ENCODE results near the gene SPDEF. TPM values are rescaled to one million over a fixed set of nuclear protein-coding genes. Genes with fewer than 3 reads are reported as not detected.

The SPDEF gene
- total RNA-seq, 1 donor from 2014 or later: not detected

DNA sequence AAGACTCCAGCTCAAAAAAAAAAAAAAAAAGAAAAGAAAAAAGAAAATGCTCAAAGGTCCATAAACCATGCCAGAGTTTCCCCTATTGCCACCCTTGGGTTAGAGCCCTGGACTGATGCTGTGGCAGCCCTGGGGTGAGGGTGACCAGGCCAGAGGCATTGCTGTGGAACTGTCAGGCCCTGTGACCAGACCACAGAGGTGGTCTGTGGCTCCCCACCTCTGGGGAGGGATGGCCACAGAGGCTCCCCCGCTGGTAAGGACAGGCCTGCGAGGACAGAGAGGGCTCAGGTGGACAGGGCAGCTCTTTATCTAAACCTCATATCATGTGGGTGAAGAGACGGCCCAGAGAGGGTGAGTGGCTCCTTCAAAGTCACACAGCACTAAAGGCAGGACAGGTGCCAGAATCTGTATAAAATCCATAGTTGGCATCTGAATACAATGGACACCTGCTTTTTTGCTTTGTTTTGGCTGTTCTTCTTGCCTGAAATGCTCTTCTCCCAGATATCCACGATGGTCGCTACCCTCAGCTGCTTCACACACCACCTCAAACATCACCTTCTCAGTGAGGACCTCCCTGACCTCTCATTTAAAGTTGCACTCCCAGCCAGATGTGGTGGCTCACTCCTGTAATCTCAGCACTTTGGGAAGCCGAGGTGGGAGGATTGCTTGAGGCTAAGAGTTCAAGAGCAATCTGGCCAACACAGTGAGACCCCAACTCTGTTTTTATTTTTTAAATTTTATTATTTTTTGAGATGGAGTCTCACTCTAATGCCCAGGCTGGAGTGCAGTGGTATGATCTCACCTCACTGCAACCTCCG is 22.5 kb upstream of the SPDEF start:
- peaks cover 2% of the 10 kb centered on the region for H3F3A ChIP-seq (ENCODE audit: low read depth)
- no peak overlapping the region for H2AFZ ChIP-seq (replicated peaks)
- no peak overlapping the region for H3K27ac ChIP-seq
- H3K27me3 ChIP-seq: no peaks in the 10 kb centered on the region
- Mint-ChIP-seq H3K27me3 (ENCODE audit: insufficient read depth, low read depth) (peaks cover 8% of the 10 kb centered on the region), H3K4me3 (no peak overlapping the region), H3K4me1 (peaks cover 13% of the 10 kb centered on the region), H3K9me3 (no peaks in the 10 kb centered on the region), H3K27ac (no peak overlapping the region), H3K36me3 (no peaks in the 10 kb centered on the region)
- peaks cover under 1% of the 10 kb centered on the region for H4K20me1 ChIP-seq (ENCODE audit: low read depth)
- no peaks in the 10 kb centered on the region for H3K79me2 ChIP-seq (ENCODE audit: low read depth)
- H3K4me1 ChIP-seq: no peaks in the 10 kb centered on the region
- H3K4me3 ChIP-seq: no peak overlapping the region
- no peak overlapping the region for H3K9ac ChIP-seq
- H3K9me3 ChIP-seq (ENCODE audit: low read depth): no peaks in the 10 kb centered on the region
- H3K4me2 ChIP-seq: no peak overlapping the region
- no peaks in the 10 kb centered on the region for H3K36me3 ChIP-seq
- no peak for DNase-seq (ENCODE audit: low spot score)
- TF ChIP-seq CTCF (IDR thresholded peaks at IDR 0.05): no peak
- no peak for TF ChIP-seq EZH2phosphoT487 (IDR thresholded peaks at IDR 0.05)
- TF ChIP-seq EZH2 (IDR thresholded peaks at IDR 0.05): no peak

GRCh38 chr6:34576286-34576955 is 20.3 kb upstream of the SPDEF start:
- H3K4me2 ChIP-seq: no peak overlapping the region
- H3K9me3 ChIP-seq (ENCODE audit: low read depth): no peaks in the 10 kb centered on the region
- H3K27me3 ChIP-seq: no peaks in the 10 kb centered on the region
- H2AFZ ChIP-seq (replicated peaks): no peak overlapping the region
- H3K4me1 ChIP-seq: no peaks in the 10 kb centered on the region
- no peak for TF ChIP-seq CTCF (IDR thresholded peaks at IDR 0.05)
- TF ChIP-seq EZH2 (IDR thresholded peaks at IDR 0.05): no peak
- no peak for TF ChIP-seq EZH2phosphoT487 (IDR thresholded peaks at IDR 0.05)
- no peaks in the 10 kb centered on the region for H3K36me3 ChIP-seq
- peaks cover 4% of the 10 kb centered on the region for H3K27me3 Mint-ChIP-seq (ENCODE audit: insufficient read depth, low read depth)
- peaks cover 14% of the 10 kb centered on the region for H3K4me1 Mint-ChIP-seq
- H3K27ac Mint-ChIP-seq: peak overlapping the region; percentile 21
- H3K4me3 Mint-ChIP-seq: no peak overlapping the region
- no peak for DNase-seq (ENCODE audit: low spot score)
- no peaks in the 10 kb centered on the region for H3K36me3 Mint-ChIP-seq
- no peaks in the 10 kb centered on the region for H3K9me3 Mint-ChIP-seq
- H4K20me1 ChIP-seq (ENCODE audit: low read depth): no peaks in the 10 kb centered on the region
- no peak overlapping the region for H3K9ac ChIP-seq
- no peak overlapping the region for H3K27ac ChIP-seq
- peaks cover 2% of the 10 kb centered on the region for H3F3A ChIP-seq (ENCODE audit: low read depth)
- H3K79me2 ChIP-seq (ENCODE audit: low read depth): no peaks in the 10 kb centered on the region
- no peak overlapping the region for H3K4me3 ChIP-seq

- H3K36me3 Mint-ChIP-seq: no peaks in the 10 kb centered on the region
- H2AFZ ChIP-seq (replicated peaks): no peak overlapping the region
- no peaks in the 10 kb centered on the region for H3K9me3 ChIP-seq (ENCODE audit: low read depth)
- no peaks in the 10 kb centered on the region for H3K27me3 ChIP-seq
- no peaks in the 10 kb centered on the region for H3K4me1 ChIP-seq
- no peak overlapping the region for H3K4me2 ChIP-seq
- H4K20me1 ChIP-seq (ENCODE audit: low read depth): no peaks in the 10 kb centered on the region
- TF ChIP-seq EZH2 (IDR thresholded peaks at IDR 0.05): no peak
- TF ChIP-seq EZH2phosphoT487 (IDR thresholded peaks at IDR 0.05): no peak
- no peak for TF ChIP-seq CTCF (IDR thresholded peaks at IDR 0.05)
- peaks cover 4% of the 10 kb centered on the region for H3K27me3 Mint-ChIP-seq (ENCODE audit: insufficient read depth, low read depth)
- H3K36me3 ChIP-seq: no peaks in the 10 kb centered on the region
- no peak overlapping the region for H3K9ac ChIP-seq
- no peak overlapping the region for H3K27ac ChIP-seq
- H3K79me2 ChIP-seq (ENCODE audit: low read depth): no peaks in the 10 kb centered on the region
- H3K4me3 ChIP-seq: no peak overlapping the region
- H3K27ac Mint-ChIP-seq: peak overlapping the region; percentile 31
- H3K9me3 Mint-ChIP-seq: no peaks in the 10 kb centered on the region
- H3F3A ChIP-seq (ENCODE audit: low read depth): peaks cover 2% of the 10 kb centered on the region
- DNase-seq (ENCODE audit: low spot score): no peak
- H3K4me3 Mint-ChIP-seq: no peak overlapping the region
- H3K4me1 Mint-ChIP-seq: peaks cover 6% of the 10 kb centered on the region
These were observed 19.2 kb upstream of the SPDEF start for GRCh38 chr6:34575326-34575725.
